ENCODE data around the gene LLGL2.

The LLGL2 gene

DNA sequence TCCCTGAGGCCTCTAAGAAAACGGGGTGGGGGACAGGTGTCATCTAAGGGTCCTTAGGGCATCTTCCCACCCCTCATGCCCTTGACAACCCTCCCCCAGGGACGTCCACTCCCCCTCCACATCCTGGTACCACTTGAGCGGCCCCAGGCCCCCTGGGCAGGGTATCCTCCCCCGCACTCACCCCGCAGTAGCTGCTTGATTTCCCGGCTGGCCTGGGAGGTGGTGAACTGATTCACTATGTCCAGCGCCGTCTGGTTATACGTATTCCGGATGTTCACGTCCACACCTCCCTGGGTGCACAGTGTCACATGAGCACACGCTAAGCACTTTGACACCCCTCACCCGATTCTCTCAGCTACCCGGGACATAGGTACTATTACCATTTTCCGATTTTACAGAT is 19.9 kb upstream of the LLGL2 start:
- H3K9ac ChIP-seq (ENCODE audit: low read length), result no peak overlapping the region
- H3K4me3 ChIP-seq (ENCODE audit: low read length), result no peak overlapping the region
- no peak overlapping the region for H3K27ac ChIP-seq (ENCODE audit: low read depth, low read length)
- peaks cover 18% of the 10 kb centered on the region for H3K36me3 ChIP-seq (ENCODE audit: control insufficient read depth, insufficient read depth, low read length)
- H3K27me3 ChIP-seq (ENCODE audit: control insufficient read depth, insufficient read depth, low read length), result no peaks in the 10 kb centered on the region
- peaks cover 8% of the 10 kb centered on the region for H3K4me1 ChIP-seq (ENCODE audit: control insufficient read depth, insufficient read depth, low read length)

DNA sequence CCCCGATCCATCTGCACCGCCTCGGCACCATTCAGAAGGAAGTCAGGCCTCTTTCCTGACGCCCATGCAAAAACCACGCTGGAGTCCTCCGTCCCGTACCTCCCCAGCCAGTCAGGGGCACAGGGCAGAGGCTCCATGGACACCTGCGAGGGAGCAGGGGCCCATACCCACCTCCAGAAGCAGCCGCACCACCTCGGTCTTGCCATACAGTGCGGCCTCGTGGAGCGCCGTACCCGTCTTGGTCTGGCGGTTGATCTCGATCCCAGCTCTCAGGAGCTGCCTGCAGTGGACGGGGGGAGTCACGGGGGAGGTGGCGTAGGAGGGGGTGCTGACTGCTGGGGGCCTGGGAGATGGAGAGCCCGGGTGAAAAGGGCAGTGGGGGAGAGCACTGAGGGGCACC is 19.4 kb upstream of the LLGL2 start:
- Histone ChIP-seq H3K4me3 (ENCODE audit: low read length) (no peak overlapping the region), H3K36me3 (ENCODE audit: control insufficient read depth, insufficient read depth, low read length) (peaks cover 20% of the 10 kb centered on the region), H3K9ac (ENCODE audit: low read length) (no peak overlapping the region), H3K4me1 (ENCODE audit: control insufficient read depth, insufficient read depth, low read length) (peaks cover 7% of the 10 kb centered on the region), H3K27ac (ENCODE audit: low read depth, low read length) (no peak overlapping the region), H3K27me3 (ENCODE audit: control insufficient read depth, insufficient read depth, low read length) (no peaks in the 10 kb centered on the region)

DNA sequence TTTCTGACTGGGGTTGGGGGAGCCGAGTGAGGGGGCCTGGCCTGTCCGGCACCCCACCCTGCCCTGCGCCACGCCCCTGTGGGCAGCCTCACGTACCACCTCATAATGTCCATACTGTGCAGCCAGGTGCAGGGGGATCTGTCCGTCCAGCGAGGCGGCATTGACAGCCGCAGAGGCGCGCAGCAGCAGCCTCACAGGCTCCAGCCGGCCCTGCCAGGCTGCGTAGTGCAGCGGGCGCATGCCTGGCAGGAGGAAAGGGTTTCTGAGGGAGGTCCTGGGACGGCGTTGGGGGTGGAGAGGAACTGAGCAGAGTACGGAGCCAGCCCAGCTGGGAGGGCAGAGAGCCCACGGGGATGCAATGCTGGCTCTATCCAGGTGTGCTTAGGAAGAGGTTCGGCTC is 18.6 kb upstream of the LLGL2 start:
- Histone ChIP-seq H3K27me3 (ENCODE audit: control insufficient read depth, insufficient read depth, low read length) (no peaks in the 10 kb centered on the region), H3K27ac (ENCODE audit: low read depth, low read length) (no peak overlapping the region), H3K9ac (ENCODE audit: low read length) (no peak overlapping the region), H3K4me3 (ENCODE audit: low read length) (no peak overlapping the region), H3K4me1 (ENCODE audit: control insufficient read depth, insufficient read depth, low read length) (peaks cover 6% of the 10 kb centered on the region), H3K36me3 (ENCODE audit: control insufficient read depth, insufficient read depth, low read length) (peaks cover 20% of the 10 kb centered on the region)

DNA sequence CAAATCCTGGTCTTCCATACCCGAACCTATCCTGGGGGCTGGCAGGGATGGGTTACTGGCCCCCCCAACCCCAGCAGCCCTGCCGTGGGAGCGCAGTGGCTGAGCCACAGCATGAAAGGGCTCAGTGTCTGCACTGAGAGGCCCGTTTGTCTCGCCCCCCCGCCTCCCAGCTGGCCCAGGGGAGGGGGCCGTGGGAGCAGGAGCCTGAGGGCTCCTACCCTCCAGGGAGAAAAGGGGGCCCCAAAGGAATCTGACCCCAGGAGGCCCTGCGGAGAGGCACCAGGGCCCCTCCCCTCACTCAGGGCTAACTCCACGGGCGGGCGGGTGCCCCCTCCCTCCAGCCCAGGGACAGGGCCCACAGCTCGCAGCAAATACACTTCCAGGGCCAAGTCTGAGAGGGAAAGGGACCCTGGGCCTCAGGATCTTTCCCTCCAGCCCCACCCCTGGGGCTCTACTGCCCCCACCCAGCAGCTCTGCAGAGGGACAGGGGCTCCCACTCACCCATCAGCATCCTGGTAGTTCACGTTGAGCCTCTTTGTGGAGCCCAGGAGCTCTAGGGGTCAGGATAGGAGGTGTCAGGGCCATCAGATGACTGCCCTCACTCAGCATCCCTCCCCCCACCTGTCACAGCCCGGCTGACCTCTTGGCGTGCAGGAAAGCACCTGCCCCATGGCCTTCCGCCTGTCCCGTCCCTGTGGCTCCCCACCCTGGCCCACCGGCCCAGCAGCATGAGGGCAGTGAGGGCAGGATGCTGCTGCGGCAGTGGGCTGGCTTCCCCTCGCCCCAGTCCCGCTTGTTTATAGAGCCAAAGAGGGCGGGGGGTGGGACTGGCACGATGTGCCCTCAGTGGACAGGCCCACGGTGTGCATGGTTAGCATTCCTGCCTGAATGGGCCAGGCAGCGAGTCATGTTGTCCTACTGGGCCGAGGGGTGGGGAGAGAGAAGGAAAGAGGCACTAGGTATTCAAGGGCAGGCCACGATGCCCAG is 17.5 kb upstream of the LLGL2 start:
- no peaks in the 10 kb centered on the region for H3K27me3 ChIP-seq (ENCODE audit: control insufficient read depth, insufficient read depth, low read length)
- peaks cover 10% of the 10 kb centered on the region for H3K4me1 ChIP-seq (ENCODE audit: control insufficient read depth, insufficient read depth, low read length)
- no peak overlapping the region for H3K4me3 ChIP-seq (ENCODE audit: low read length)
- H3K9ac ChIP-seq (ENCODE audit: low read length), result no peak overlapping the region
- H3K27ac ChIP-seq (ENCODE audit: low read depth, low read length), result peak overlapping the region; percentile 24
- H3K36me3 ChIP-seq (ENCODE audit: control insufficient read depth, insufficient read depth, low read length), result peaks cover 20% of the 10 kb centered on the region

DNA sequence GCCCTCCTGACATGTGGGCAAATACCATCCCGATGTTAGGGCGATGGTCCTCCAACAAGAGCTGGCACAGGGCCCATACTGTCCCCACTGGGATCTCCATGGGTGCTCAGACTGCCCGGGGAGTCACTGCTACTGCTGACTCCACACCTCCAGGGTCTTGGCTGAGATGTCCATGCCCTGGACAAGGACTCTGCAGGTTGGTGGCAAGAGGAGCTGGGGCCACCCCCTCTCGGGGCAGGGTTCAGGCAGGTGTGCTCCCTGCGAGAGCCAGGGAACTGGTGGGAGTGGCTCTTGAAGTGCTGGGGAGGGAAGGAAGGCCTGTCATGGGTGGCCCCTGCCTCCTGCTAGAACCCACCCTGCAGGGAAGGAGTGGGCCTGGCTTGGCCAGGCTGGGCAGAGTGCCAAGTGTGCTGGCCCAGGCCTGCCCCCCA is 16.6 kb upstream of the LLGL2 start:
- H3K4me3 ChIP-seq (ENCODE audit: low read length), result no peak overlapping the region

DNA sequence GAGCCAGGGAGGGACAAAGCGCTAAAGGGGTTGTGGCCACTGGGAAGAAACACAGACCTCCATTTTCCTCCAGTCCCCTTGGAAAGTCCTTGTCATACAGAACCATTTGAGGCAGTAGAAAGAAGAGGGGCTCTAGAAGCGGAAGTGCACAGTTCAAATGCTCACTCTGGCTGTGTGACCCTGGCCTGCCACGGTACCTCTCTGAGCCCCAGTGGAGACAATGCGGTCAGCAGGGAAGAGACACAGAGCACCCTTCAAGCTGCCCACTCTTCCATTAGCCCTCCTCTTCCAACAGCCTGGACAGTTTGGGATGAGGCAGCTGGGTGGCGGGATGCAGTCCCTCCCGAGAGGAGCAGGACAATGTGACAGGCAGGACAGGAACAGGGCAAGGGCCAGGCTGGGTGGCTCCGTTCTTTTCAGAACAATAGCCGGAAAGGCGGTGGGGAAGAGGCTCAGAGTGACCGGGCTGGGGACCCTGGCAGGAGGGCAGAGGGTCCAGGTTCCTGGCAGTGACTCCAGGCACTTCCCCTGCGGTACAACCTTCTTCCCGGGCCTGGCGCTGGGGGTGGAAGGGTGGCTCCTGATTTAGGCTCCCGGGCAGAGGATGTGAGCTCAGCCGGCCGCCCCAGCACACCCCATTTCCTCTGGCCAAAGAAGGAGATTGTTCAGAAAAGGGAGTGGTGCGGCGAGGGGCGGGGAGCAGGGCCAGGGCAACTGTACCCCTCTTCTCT is 15.8 kb upstream of the LLGL2 start:
- no peak overlapping the region for H3K4me3 ChIP-seq (ENCODE audit: low read length)

More for the DNA sequence above, 16.6 kb upstream of the LLGL2 start:
- Histone ChIP-seq H3K27ac (ENCODE audit: low read depth, low read length) (no peak overlapping the region), H3K9ac (ENCODE audit: low read length) (no peak overlapping the region), H3K27me3 (ENCODE audit: control insufficient read depth, insufficient read depth, low read length) (no peaks in the 10 kb centered on the region), H3K4me1 (ENCODE audit: control insufficient read depth, insufficient read depth, low read length) (peaks cover 17% of the 10 kb centered on the region), H3K36me3 (ENCODE audit: control insufficient read depth, insufficient read depth, low read length) (peaks cover 16% of the 10 kb centered on the region)

DNA sequence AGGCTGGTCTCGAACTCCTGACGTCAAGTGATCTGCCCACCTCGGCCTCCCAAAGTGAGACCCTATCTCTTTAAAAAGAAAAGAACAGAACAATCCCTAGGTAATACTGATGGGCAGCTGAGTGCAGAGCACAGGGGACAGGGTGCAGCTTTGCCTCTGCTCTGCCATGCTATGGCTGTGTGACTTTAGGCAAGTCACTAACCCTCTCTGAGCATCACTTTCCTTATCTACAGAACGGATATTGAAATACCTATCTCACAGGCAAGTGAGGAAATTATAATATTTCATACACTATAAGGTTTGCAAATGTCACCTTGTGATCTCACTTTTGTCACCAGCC is 14.3 kb upstream of the LLGL2 start:
- no peak overlapping the region for H3K4me3 ChIP-seq (ENCODE audit: low read length)

More for the DNA sequence above, 15.8 kb upstream of the LLGL2 start:
- H3K4me1 ChIP-seq (ENCODE audit: control insufficient read depth, insufficient read depth, low read length), result peaks cover 19% of the 10 kb centered on the region
- H3K27me3 ChIP-seq (ENCODE audit: control insufficient read depth, insufficient read depth, low read length), result no peaks in the 10 kb centered on the region
- H3K27ac ChIP-seq (ENCODE audit: low read depth, low read length), result peak overlapping the region; percentile 27
- H3K36me3 ChIP-seq (ENCODE audit: control insufficient read depth, insufficient read depth, low read length), result peaks cover 16% of the 10 kb centered on the region
- H3K9ac ChIP-seq (ENCODE audit: low read length), result no peak overlapping the region

DNA sequence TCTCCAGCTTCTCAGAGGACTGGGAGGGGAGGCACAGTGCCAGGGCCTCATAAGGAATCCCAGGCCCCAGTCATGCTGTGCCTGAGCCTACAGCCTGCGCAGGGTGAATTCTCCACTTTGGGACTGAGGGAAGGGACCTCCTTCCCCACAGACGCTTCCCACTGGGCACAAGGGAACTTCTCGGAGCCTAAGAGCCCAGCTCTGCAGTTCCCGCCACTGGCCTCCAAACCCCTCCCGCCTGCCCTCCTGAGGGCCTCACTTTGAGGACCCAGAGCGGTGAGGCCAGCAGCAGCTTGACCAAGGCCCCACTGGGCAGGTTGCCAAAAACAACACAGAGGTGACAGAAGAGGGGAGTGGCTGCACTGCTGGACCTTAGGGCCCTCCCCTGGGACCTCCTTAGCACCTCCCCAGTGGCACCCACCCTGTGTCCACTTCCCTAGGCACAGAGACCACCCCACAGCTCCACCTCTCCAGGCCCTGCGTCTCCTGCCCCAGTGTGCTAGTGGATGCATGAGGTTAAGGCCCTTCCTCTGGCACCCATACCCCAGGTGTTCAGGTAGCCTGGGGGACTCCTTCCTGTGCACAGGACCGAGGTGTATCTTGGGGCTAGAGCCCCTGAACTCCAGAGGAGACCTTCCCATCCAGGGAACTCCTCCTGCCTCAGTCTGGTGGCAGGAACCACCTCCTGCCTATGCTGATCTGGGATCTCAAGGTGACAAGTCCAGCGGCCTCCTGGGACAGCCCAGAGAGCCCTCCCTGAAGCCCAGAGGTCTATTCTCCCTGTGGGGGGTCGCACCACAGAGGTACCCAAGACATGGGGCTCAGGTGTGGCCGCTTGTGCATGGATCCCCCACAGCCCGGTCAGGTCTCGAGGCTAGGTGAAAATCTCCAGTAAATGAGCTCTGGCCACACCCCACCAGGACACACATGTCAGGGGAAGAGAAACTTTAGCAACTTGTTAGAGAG is 13.6 kb upstream of the LLGL2 start:
- Histone ChIP-seq H3K4me1 (ENCODE audit: control insufficient read depth, insufficient read depth, low read length) (peaks cover 19% of the 10 kb centered on the region), H3K36me3 (ENCODE audit: control insufficient read depth, insufficient read depth, low read length) (peaks cover 7% of the 10 kb centered on the region), H3K4me3 (ENCODE audit: low read length) (no peak overlapping the region), H3K9ac (ENCODE audit: low read length) (no peak overlapping the region), H3K27ac (ENCODE audit: low read depth, low read length) (peak overlapping the region; percentile 21), H3K27me3 (ENCODE audit: control insufficient read depth, insufficient read depth, low read length) (no peaks in the 10 kb centered on the region)

More for the DNA sequence above, 14.3 kb upstream of the LLGL2 start:
- Histone ChIP-seq H3K36me3 (ENCODE audit: control insufficient read depth, insufficient read depth, low read length) (peaks cover 10% of the 10 kb centered on the region), H3K27me3 (ENCODE audit: control insufficient read depth, insufficient read depth, low read length) (no peaks in the 10 kb centered on the region), H3K9ac (ENCODE audit: low read length) (no peak overlapping the region), H3K27ac (ENCODE audit: low read depth, low read length) (peak overlapping the region; percentile 21), H3K4me1 (ENCODE audit: control insufficient read depth, insufficient read depth, low read length) (peaks cover 19% of the 10 kb centered on the region)

DNA sequence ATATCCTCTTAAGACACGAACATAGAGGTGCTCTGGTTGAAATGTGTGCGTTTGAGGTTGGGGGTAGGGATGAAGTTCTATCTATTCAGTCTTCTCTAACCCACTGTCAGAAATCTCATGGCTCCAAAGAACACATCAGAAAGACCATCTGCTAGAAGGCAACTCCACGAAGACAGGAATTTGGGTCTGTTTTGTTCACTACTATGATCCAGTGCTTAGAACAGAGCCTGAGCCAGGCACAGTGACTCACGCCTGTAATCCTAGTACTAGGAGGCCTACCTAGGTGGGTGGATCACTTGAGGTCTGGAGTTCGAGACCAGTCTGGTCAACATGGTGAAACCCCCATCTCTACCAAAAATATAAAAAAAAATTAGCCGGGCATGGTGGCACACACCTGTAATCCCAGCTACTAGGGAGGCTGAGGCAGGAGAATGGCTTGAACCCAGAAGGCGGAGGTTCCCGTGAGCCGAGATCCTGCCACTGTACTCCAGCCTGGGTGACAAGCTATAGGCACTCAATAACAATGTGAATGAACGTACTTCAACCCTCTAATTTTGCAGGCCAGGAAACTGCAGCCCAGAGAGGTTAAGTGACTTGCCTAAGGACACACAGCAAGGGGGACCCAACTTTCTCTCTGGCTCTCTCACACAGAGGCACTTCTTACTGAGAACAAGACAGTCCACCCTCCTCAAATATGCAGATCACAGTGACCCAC is 12.4 kb upstream of the LLGL2 start:
- peak overlapping the region; percentile 79 for H3K4me3 ChIP-seq (ENCODE audit: low read length)
- no peak overlapping the region for H3K9ac ChIP-seq (ENCODE audit: low read length)
- H3K27me3 ChIP-seq (ENCODE audit: control insufficient read depth, insufficient read depth, low read length), result no peaks in the 10 kb centered on the region
- H3K36me3 ChIP-seq (ENCODE audit: control insufficient read depth, insufficient read depth, low read length), result peaks cover 3% of the 10 kb centered on the region
- H3K27ac ChIP-seq (ENCODE audit: low read depth, low read length), result no peak overlapping the region
- H3K4me1 ChIP-seq (ENCODE audit: control insufficient read depth, insufficient read depth, low read length), result peaks cover 25% of the 10 kb centered on the region

DNA sequence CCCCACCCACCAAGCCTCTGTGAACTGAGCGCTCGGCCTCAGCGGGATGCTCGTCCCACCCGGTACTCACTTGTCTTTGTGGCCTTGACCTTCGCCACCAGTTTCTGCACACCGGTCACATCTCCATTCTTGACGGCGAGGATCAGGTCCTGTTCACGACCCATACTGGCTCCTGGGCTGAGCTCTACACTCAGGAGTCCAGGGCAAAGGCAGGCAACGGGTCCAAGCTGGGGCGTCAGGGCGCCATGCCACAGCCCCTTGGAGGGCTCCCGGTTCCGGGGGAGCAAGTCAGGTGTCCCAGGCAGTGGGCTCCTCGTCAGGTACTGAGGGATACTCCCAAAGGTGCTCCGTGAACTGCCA is 11.9 kb upstream of the LLGL2 start:
- Histone ChIP-seq H3K27me3 (ENCODE audit: control insufficient read depth, insufficient read depth, low read length) (no peaks in the 10 kb centered on the region), H3K9ac (ENCODE audit: low read length) (no peak overlapping the region), H3K27ac (ENCODE audit: low read depth, low read length) (no peak overlapping the region), H3K4me3 (ENCODE audit: low read length) (peak overlapping the region; percentile 79), H3K4me1 (ENCODE audit: control insufficient read depth, insufficient read depth, low read length) (peaks cover 23% of the 10 kb centered on the region), H3K36me3 (ENCODE audit: control insufficient read depth, insufficient read depth, low read length) (peaks cover 3% of the 10 kb centered on the region)

DNA sequence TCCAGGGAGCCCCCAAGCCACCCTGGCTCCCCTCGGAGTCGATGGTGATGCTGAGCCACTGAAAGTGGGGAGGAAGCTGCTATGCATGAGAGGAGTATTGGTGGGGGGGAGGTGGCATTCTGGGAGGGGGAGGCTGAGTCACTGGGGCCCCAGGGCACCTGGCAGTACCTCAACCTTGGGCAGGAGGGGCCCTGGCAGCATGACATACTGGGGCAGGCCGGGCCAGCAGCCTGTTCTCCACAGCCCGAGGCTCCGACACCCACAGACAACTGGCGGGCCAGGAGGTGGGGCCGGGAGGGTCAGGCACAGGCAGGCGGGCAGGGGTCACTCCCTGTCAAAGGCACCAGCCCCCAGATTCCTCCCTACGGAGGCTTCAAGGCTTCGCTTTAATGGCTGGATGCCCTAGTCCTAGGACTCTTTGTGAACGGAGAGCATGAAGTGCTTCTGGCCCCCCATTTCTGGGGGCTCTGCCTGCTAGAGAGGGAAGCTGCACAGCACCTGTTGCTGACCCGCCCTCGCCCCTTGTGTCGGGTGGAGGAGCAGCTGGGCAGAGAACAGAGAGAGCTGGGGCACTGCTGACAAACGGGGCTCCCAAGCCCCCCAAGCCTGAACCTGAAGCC is 11.1 kb upstream of the LLGL2 start:
- Histone ChIP-seq H3K27me3 (ENCODE audit: control insufficient read depth, insufficient read depth, low read length) (no peaks in the 10 kb centered on the region), H3K4me1 (ENCODE audit: control insufficient read depth, insufficient read depth, low read length) (peaks cover 21% of the 10 kb centered on the region), H3K9ac (ENCODE audit: low read length) (peak overlapping the region; percentile 19), H3K27ac (ENCODE audit: low read depth, low read length) (peak overlapping the region; percentile 76), H3K36me3 (ENCODE audit: control insufficient read depth, insufficient read depth, low read length) (peaks cover 3% of the 10 kb centered on the region), H3K4me3 (ENCODE audit: low read length) (peak overlapping the region; percentile 79)
